ENCODE results near the gene ZSWIM4.

ZSWIM4 gene

DNA sequence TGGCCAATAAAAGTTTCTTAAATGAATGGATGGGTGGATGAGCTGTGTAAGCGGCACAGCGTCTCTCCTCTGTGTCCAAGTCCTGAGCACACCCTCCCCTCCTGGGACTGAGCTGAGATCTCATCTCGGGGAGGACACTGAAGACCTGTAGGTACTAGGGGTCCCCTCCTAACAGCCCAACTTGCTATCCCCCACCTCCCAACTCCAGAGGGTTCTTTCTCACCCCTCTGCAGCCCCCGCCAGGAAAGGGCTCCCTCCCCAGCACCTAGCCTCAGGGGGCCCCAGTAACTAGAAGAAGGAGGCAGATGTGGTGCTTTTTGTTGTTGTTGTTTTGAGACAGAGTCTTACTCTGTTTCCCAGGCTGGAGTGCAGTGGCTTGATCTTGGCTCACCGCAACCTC, 80.6 kb downstream of the ZSWIM4 start:
- no peak overlapping the region for H3K4me3 ChIP-seq
- DNase-seq (ENCODE audit: low spot score): no peak
- TF ChIP-seq, protein P1, sequence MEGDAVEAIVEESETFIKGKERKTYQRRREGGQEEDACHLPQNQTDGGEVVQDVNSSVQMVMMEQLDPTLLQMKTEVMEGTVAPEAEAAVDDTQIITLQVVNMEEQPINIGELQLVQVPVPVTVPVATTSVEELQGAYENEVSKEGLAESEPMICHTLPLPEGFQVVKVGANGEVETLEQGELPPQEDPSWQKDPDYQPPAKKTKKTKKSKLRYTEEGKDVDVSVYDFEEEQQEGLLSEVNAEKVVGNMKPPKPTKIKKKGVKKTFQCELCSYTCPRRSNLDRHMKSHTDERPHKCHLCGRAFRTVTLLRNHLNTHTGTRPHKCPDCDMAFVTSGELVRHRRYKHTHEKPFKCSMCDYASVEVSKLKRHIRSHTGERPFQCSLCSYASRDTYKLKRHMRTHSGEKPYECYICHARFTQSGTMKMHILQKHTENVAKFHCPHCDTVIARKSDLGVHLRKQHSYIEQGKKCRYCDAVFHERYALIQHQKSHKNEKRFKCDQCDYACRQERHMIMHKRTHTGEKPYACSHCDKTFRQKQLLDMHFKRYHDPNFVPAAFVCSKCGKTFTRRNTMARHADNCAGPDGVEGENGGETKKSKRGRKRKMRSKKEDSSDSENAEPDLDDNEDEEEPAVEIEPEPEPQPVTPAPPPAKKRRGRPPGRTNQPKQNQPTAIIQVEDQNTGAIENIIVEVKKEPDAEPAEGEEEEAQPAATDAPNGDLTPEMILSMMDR (IDR thresholded peaks at IDR 0.05): no peak
- no peak overlapping the region for H3K27ac ChIP-seq

DNA sequence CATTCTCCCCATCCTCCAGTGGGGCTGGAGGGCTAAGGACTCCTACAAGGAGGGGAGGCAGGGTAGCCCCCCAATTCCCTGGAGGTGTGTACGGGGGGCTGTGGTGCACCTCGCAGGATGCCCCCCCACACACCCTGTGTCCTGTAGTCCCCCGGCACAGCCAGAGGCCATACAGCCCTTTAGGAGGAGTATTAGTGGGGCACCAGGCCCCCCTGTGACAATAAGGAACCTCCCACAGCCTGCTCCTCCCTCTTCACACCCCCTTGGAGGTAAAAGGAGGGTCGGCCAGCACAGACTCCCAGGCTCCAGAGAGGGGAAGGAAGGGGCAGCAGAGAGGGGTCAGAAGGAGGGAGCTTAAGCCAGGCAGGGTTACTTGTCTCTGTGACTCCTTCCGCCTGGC, 81.6 kb downstream of the ZSWIM4 start, which contains the start of gene NANOS3:
TSS of gene NANOS3 (plus strand) at position 301 of the 400 bp plus-strand sequence. CDS start 115 bp downstream, outside the sequence.
- Histone ChIP-seq H3K4me3 (no peak within 1 kb of the TSS), H3K27ac (no peak within 1 kb of the TSS)
- TF ChIP-seq, protein P1 (IDR thresholded peaks at IDR 0.05): no peak
- no peak for DNase-seq (ENCODE audit: low spot score)

DNA sequence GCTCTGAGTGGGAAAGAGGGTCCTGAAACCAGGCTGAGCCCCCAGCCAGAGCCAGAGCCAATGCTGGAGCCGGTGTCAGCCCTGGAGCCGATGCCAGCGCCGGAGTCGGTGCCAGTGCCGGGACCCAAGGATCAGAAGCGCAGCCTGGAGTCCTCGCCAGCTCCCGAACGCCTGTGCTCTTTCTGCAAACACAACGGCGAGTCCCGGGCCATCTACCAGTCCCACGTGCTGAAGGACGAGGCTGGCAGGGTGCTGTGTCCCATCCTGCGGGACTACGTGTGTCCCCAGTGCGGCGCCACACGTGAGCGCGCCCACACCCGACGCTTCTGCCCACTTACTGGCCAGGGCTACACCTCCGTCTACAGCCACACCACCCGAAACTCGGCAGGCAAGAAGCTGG, 82.1 kb downstream of the ZSWIM4 start:
- TF ChIP-seq, protein P1 (IDR thresholded peaks at IDR 0.05): no peak
- H3K4me3 ChIP-seq: no peak overlapping the region
- DNase-seq (ENCODE audit: low spot score): no peak
- no peak overlapping the region for H3K27ac ChIP-seq

DNA sequence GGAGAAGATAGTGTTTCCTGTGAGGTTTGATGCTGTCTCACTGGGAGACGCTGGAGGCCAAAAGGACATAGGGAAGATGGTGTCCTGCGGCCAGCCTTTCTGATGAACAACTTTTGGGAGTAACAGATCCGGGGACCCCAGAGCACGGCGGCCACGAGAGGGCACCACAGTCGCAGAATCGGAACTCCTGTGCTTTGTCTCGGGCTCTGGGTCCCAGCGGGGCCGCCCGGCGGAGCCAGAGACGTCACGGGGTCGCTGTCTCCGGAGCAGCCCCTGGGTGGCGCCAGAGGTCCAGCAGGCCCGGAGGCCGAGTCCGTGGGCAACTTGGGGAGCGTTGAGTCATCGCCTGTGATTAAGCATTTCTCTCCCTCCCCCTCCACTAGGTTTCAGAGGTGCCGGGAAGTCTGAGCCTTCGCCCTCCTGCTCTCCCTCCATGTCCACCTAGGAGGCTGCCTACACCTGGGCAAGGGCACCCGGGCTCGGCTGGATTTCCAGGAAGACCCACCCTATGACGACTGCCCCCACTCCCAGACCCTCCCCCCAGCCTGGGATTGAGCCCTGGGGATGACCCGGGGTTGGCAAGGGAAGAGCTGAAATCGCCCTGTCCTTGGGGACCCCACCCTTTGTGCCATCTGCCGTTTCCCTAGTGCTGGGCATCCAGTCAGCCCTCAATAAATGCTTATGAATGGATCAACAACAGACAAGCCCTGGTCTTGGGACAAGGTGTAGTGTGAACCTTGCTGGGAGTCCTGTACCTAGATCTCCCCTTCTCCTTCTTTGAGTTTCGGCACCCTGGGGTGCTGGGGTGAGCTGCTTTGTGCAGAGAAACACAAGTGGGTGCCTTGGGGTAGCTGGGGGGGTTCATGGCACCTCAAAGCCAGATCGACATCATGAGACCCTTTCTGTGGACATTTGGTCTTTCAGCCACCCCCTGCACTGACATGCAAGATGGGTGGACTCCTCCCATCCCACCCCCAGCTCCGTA, 85.1 kb downstream of the ZSWIM4 start:
- TF ChIP-seq, protein P1 (IDR thresholded peaks at IDR 0.05): peak; percentile 98
- DNase-seq (ENCODE audit: low spot score): peak; percentile 99
- peak overlapping the region; percentile 63 for H3K4me3 ChIP-seq
- peak overlapping the region; percentile 77 to 85 for H3K27ac ChIP-seq

DNA sequence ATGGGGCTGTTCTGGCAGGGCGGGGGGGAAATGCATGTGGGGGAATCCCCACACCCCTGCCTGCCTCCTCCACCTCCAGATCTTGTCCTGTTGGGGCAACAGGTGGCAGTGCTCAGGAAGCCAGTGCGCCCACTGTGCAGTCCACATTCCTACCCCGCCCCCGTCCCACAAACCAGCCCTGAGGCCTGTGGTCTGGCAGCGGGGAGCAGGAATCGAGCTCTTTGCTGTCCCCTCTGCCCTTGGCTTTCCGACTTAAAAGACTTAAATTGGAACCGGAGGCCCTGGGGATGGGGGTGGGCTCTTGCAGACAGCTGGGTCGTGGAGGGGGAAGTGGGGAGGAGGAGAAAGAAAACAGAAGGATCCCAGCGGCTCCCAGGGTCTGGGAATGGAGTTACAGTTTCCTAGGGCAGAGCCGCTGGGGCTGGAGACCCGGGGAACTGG, 86.0 kb downstream of the ZSWIM4 start:
- TF ChIP-seq, protein P1 (IDR thresholded peaks at IDR 0.05): no peak
- peak overlapping the region; percentile 77 to 85 for H3K27ac ChIP-seq
- no peak for DNase-seq (ENCODE audit: low spot score)
- H3K4me3 ChIP-seq: no peak overlapping the region

Measured in coronary artery (tissue), 2 donors.